ENCODE measurements around the gene LCP1. TPM values are rescaled to one million over a fixed set of nuclear protein-coding genes. Genes with fewer than 3 reads are reported as not detected.

The LCP1 gene
- total and polyA plus RNA-seq, 9 of the 15 experiments (the other 6 are each of a cell fraction or from before 2014, with no cell fraction given) = 83.0 to 255 (median 163) TPM

- TF ChIP-seq BCOR (IDR thresholded peaks at IDR 0.05) (0 out of 2 replicates have a peak, but pooled peaks have one; percentile 16), TRIM24 (IDR thresholded peaks at IDR 0.05) (peak in 1 of 2 experiments; percentile 53; a peak in 1 of 4 replicates), ZNF316 (IDR thresholded peaks at IDR 0.05) (peak; percentile 25; the same call in 1 of the 2 replicates), MTA2 (IDR thresholded peaks at IDR 0.05; ENCODE audit: low read depth) (peak; percentile 40; the same call in 1 of the 2 replicates), SOX6 (IDR thresholded peaks at IDR 0.05) (0 out of 2 replicates have a peak, but pooled peaks have one; percentile 11), NCOA2 (IDR thresholded peaks at IDR 0.05; ENCODE audit: partially characterized antibody in 2 of 2) (peak in 1 of 2 experiments; percentile 27), CBFA2T2 (conservative IDR thresholded peaks at IDR 0.05) (peak; percentile 82), JUND (IDR thresholded peaks at IDR 0.05; ENCODE audit: borderline replicate concordance, low read depth, low read length) (peak; percentile 37; the same call in 1 of the 2 replicates), JUND (tag; IDR thresholded peaks at IDR 0.05; ENCODE audit: borderline replicate concordance, low read depth, low read length) (no peak), FOXJ2 (tag; IDR thresholded peaks at IDR 0.05) (no peak), HMGXB4 (CRISPR knock-in tag; IDR thresholded peaks at IDR 0.05) (no peak), NCOA1 (IDR thresholded peaks at IDR 0.05; ENCODE audit: low read depth) (peak; percentile 72; the same call in 1 of the 2 replicates), ARID1B (IDR thresholded peaks at IDR 0.05) (peak; percentile 82), SMARCE1 (IDR thresholded peaks at IDR 0.05) (peak; percentile 33; the same call in 1 of the 2 replicates), KDM2B (CRISPR knock-in tag; IDR thresholded peaks at IDR 0.05) (no peak), KDM1A (IDR thresholded peaks at IDR 0.05) (peak; percentile 55 to 73), STAT5A (IDR thresholded peaks at IDR 0.05; ENCODE audit: borderline replicate concordance, low read length) (peak; percentile 59)
- TF ChIP-seq, protein P1, sequence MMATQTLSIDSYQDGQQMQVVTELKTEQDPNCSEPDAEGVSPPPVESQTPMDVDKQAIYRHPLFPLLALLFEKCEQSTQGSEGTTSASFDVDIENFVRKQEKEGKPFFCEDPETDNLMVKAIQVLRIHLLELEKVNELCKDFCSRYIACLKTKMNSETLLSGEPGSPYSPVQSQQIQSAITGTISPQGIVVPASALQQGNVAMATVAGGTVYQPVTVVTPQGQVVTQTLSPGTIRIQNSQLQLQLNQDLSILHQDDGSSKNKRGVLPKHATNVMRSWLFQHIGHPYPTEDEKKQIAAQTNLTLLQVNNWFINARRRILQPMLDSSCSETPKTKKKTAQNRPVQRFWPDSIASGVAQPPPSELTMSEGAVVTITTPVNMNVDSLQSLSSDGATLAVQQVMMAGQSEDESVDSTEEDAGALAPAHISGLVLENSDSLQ (IDR thresholded peaks at IDR 0.05) = peak; percentile 92
Measured at GRCh38 chr13:46211116-46211482, 29.1 kb upstream of the LCP1 start (continued).

Data from K562 (cell line).